ENCODE data around the gene EXOSC10.
"Not testable (repeated sequence)": the region's sequence is repeated elsewhere in the genome, so short reads cannot be mapped to it uniquely, and the experiment has no call there.

Gene EXOSC10

DNA sequence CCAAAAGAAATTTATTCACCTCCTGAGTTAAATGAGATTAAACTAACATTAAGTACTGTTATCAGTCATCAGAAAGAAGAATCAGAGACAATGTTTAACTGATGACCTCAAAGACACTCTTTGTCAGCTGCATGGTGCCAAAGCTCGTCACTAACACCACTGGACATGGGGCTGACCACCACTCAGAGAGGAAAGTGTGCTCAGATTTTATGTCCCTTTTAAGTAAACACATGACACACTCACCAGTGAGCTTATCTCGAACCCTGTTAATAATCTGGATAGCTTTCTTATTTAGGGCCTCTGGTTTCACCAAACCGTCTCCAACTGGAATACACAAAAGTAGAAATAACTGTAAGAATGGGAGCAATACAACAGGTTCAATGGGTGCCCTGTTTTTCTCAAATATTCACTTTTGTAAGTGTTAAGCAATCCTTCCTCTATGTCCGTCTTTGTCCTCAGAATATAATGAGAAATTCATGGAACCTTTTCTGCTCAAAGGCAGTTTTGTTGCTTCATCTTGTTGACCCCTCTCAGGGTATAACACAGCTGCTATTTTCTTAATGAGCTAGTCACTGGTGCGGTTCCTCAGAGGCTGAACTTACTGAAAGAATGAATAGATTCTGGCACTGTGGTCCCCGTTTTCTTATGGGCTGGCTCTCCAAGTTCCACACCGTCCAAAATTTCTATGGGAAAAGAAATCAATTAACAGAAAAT, 9.5 kb upstream of the EXOSC10 start:
- DNase-seq, result no peak

DNA sequence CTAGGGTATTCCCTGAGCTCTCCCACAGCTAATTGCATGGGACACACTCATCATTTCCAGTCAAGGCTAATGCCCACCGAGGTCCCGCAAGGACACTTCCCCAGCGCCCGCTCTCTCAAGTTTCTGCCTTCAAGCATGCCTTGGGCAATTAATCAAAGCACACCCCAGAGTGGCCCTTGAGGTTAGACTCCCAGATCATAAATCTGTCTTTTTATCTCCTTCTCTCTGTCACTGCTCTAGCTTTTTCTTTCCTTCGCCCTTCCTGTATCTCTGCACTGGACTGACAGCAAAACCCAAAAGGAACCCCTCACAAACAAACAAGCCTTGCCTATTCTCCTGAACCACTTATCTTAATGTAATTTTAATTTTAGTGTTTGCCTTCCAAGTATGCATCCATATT, 7.9 kb upstream of the EXOSC10 start:
- no peak for DNase-seq

DNA sequence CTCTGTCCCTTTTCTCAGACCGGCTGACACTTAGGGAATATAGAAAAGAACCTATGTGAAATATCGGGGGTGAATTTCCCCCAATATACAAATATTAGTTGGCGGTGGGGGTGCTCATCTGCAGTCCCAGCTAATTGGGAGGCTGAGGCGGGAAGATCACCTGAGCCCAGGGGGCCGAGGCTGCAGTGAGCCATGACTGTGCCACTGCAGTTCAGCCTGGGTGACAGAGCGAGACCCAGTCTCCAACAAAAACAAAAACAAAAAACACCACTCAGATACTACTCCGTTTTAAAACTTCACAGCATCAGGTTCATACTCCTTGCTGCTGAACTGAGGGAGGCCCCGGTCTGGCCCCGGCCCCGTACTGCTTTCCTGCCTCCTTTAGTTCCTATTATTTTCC, 5.9 kb upstream of the EXOSC10 start:
- DNase-seq, result no peak

DNA sequence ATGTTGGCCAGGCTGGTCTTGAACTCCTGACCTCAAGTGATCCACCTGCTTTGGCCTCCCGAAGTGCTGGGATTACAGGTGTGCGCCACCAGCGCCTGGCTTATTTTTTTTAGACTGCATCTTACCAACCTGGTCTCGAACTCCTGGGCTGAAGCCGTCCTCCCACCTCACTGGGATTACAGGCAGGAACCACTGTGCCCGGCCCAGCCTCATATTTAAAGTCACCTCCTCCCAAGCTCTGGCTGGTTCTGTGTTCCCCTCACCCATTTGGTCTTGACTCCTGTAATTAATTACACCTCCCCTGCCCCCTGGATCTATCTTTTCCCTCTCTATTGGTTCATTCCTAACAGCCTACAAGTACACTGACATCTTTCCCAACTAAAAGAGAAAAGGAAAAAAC, 1.7 kb upstream of the EXOSC10 start:
- no peak for DNase-seq

DNA sequence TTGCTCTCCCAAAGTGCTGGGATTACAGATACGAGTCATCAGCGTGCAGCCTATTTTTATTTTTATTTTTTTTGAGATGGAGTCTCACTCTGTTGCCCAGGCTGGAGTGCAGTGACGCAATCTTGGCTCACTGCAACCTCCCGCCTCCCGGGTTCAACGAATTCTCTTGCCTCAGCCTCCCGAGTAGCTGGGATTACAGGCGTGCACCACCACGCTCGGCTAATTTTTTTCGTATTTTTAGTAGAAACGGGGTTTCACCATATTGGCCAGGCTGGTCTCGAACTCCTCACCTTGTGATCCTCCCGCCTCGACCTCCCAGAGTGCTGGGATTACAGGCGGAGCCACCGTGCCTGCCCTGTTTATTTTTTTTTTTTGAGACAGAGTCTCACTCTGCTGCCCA, 1.1 kb upstream of the EXOSC10 start:
- not testable (repeated sequence) for DNase-seq

DNA sequence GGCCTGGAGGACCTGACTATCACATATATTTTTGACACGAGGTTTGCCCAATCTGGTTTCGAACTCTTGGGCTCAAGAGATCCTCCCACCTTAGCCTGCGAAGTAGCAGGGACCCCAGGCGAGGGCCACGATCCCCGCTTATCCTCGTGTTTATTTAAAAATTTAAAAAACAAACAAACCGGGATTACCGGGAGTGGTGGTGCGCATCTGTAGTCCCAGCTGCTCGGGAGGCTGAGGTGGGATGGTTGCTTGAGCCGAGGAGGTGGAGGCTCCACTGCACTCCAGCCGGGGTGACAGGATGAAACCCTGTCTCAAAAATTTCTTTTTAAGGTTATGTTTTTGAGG, 452 bp upstream of the EXOSC10 start:
- DNase-seq, result no peak

DNA sequence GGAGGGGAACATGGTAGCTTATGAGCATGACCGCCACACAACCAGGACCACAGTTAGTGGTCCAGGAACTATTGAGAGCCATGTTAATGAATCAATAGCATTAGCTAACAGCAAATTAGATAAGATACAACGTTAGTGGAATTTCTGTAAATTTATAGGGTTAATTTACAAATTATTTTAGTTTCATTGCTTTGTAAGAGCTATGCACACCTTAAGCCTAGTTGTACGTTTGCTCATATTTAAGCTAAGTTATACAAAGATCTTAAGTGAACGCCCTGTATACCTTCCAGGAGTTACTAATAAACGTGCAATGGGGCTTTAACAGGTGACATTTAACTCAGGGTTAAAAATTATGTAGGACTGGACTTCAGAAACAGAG, 749 bp downstream of the EXOSC10 start:
- no peak for DNase-seq

DNA sequence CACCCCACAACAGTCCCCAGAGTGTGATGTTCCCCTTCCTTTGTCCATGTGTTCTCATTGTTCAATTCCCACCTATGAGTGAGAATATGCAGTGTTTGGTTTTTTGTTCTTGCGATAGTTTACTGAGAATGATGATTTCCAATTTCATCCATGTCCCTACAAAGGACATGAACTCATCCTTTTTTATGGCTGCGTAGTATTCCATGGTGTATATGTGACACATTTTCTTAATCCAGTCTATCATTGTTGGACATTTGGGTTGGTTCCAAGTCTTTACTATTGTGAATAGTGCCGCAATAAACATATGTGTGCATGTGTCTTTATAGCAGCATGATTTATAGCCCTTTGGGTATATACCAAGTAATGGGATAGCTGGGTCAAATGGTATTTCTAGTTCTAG, 15.9 kb downstream of the EXOSC10 start:
- DNase-seq, result not testable (repeated sequence)

DNA sequence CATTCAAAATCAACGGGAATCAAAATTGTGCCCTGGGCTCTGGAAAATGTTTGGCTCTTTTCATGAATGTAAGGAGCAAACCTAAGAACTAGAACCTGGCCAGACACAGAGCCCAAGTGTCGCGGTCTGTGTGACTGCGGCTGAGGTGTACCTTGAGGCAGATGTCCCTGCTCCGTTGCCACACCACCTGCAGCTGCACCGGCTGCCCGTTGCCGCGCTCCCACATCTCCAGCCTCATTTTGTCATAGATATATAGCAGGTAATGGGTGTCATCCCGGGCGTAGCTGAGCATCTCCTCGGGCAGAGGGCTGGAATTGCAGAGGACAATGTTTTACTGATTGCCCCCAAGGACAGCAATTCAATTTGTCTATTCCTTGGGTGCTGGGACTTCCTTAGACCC, 18.7 kb downstream of the EXOSC10 start:
- DNase-seq, result no peak

DNA sequence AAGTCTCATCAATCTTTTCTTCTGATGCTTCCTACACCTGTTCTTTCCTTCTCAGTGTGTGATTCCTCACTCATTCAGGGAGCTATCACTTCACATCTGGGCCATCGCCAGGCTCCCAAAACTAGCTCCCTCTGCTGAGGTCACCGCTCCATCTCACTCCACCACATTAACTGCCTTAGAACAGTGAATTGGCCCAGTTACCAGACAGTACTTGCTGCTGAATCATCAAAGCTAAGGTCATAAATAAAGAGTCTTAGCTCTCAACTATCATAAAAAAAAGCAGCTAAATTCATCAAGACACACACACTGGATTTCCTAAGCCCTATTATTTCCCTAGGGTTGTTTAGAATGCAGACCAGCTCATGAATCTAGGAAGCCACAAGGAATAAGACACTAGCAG, 21.0 kb downstream of the EXOSC10 start:
- DNase-seq, result no peak

DNA sequence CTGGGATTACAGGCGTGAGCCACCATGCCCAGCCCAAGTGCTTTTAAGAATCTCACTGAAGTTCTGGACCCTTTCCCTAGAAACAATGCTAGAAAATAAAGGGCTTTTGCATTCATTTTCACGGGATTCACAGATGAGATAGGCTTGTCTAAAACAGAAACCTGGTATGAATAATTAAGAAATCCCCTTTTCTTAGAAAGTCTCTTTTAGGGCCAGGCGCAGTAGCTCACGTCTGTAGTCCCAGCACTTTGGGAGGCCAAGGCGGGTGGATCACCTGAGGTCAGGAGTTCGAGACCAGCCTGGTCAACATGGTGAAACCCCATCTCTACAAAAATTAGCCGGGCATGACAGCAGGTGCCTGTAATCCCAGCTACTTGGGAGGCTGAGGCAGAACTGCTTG, 26.3 kb downstream of the EXOSC10 start:
- not testable (repeated sequence) for DNase-seq

DNA sequence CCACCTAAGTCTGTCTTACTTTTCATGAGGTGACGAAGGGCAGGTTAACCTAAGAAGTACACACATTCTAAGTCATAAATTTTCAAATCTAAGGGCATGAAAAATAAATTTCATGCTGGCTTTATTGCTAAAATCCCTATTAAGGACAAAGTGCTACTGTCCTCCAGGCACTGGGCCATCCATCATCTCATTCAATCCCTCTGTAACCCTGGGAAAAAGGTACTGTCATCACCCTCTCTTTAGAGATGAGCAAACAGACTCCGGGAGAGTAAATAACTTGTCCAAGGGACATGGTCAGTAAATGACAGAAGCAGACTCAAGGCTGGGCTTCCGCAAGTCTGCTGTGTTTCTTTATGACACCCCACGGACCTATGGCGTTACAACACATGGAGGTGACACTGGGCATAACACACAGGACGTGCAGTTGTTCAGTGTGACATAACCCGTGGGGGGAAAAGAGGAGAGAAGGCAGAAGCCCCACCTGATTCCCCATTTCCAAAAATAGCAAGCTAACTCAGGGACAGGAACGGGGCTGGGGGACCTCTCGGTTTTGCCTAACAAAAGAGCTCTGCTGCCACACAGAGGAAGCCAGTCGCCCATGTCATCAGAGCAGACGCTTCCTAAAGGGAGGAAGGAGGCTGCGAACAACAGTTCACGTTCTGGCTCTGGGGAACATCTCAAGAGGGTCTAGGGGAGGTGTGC, 27.3 kb downstream of the EXOSC10 start:
- no peak for DNase-seq

DNA sequence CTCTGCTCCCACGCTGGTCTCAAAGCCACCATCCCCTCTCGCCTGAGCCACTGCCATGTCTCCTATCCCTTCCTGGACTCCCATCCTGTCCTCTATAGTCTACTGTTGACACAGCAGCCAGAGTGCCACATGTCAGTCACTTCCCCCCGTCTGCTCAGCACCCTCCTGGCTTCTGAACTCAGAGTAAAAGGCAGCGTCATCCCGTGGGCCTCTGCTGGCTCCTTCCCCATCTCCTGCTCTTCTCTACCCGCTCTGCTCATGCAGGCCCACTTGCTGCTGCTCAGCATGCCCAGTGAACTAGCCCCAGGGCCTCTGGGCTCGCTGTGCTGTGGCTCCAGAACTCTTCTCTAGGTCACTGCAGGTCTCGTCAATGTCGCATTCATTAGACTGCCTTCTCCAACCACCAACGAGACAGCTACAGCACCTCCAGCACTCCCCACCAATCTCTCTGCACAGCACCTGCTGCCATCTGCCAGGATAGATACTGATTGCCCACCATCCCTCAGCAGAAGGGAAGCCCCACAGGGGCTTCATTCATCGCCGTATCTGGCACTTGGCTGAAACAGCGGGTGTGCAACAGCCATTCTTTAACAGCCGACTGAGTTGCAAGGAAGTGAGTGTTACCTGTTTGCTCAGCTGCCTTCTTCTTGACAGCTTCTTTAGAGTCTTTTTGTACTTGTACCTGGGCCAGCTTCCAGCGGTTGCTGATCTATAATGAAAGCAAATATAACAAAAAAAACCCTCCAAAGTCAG, 28.0 kb downstream of the EXOSC10 start:
- no peak for DNase-seq

DNA sequence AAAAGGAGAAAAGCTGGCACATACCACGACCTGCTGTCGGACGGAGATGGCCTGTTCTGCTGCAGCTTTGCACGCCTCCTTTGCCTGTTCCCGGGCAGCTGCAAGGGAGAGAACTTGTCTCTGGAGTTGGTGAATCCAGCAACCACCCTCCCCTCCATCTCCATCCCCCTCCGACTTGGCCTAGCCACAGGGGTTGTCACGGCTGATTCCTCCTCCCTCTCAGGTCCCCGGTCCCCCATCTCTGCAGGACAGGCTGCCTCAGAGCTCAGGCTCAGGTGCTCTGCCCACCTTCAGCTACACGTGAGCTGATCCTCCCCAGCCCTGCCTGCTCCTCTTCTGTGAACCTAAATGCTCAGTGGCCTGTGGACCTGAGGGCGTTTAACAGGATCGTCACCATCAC, 28.8 kb downstream of the EXOSC10 start:
- no peak for DNase-seq

DNA sequence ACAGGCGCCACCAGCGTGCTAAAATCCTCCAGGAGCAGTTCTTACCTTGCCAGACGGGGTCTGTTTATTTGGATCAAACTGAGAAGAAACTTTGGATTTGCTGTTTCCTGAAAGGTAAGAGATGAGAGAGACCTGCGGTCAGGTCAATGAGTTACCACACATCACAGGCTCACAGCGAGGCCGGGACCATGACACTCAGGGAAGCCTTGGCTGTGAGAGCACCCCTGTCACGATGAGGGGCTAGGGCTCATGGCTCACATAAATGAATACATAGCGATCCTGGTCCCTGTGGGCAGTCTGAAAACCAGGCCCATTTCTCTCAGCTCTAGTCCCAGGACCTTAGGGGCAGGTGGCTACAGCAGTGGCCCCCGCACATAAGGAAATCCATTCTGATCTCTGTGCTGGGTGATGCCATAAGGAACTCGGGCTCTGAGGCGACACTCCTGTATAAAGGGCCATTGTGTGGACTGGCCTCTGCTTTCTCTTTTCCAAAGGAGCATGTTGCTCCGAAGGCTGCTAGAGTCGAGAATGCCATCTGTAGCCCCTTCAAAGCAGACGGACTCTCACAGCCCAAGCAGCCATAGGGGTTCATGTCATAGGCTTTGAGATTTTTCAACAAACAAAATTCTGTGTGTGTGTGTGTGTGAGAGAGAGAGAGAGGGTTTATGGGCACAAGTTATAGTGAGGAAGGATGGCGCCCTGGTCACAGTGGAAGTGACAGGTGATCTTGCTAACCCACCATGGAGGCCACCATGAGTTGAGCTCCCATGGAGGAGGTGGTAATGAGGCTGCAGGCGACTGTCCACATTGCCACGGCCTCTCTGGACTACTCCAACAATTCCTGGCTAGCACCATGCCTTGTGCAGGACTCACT, 30.8 kb downstream of the EXOSC10 start:
- no peak for DNase-seq

DNA sequence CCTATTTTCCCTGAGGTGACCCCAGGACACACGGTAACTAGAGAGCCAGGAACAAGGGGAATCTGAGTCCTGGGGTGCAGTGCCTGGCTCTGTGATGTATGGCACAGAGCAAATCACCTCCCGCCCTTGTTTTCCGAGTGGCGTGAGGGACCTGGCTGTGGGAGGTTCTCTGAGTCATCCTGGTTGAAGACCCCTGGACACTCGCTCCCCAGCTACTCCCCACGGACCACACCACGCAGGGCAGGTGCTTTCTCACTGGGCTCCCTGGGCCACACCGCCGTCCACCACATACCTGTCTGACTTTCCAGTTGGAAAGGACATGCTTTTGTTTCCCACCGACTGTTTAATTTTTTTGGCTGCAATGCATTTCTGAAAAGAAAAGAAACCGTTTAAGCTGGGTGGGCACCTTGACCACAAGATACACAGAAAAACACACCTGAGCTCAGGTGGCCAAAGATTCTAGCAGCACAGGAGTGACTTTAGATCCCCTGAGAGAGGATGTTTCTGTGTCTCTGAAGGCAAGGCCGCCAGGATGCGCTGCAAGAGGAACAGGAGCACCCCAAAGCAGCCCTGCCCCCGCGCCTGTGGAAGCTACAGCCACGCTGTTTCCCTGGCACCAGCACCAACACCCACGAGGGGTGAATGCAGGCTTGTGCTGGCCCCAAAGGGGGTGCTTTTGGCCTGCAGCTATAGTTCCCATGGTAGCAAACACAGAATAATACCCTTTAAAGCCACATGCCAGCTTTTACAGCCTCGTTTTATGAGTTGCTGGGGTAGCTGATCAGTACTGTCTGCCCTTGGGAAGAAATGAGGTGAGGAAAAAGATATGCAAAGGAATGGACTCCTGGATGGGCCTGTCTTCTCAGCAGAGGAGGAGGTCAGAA, 31.7 kb downstream of the EXOSC10 start:
- no peak for DNase-seq

DNA sequence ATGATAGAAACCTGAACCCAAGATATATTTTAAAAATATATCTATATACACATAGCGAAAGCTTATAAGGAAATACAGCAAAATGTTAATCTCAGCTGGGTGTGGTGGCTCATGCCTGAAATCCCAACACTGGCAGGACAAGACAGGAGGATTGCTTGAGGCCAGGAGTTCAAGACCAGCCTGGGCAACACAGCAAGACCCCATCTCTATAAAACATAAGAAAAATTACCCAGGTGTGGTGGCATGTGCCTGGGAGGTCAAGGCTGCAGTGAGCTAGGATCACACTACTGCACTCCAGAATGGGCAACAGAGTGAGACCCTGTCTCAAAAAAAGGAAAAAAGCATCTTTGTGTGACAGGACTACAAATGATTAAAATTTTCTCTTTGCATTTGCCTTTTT, 33.9 kb downstream of the EXOSC10 start:
- no peak for DNase-seq

DNA sequence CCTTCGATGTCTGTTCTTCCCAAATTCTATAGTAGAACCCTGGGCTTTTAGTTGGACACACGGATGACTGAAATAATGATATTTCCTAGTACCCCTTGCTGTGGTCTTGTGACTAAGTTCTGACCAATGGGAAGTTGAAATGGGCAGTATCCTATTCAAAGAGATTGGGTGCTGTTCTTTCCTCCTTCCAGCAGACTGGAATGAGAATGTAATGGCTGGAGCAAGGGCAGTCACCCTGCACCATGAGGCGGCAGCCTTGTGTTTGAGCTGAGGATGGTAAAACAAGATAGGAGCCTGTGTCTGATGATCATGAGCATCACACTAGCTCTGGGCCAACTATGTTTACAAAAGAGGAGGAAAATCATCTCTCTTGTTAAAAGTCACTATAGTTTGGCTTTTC, 34.7 kb downstream of the EXOSC10 start:
- DNase-seq, result no peak

DNA sequence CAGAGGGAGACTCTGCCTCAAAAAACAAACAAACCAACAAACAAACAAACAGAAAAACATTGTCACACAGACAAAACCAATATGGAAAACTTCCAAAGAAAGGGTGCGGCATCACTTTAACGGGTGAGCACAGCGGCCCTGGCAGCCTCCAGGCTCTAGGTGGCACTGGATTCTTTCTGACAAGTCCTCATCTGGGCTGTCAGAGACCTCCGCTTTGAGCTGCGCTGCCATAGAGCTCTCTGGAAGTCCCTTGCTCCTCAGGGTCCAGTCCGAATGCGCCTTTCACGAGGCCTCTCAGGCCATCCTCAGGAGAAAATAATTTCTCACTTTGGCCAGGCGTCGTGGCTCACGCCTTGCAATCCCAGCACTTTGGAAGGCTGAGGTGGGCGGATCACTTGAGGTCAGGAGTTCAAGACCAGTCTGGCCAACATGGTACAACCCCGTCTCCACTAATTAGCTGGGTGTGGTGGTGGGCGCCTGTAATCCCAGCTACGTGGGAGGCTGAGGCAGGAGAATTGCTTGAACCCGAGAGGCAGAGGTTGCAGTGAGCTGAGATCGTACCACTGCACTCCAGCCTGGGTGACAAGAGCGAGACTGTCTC, 35.6 kb downstream of the EXOSC10 start:
- not testable (repeated sequence) for DNase-seq

DNA sequence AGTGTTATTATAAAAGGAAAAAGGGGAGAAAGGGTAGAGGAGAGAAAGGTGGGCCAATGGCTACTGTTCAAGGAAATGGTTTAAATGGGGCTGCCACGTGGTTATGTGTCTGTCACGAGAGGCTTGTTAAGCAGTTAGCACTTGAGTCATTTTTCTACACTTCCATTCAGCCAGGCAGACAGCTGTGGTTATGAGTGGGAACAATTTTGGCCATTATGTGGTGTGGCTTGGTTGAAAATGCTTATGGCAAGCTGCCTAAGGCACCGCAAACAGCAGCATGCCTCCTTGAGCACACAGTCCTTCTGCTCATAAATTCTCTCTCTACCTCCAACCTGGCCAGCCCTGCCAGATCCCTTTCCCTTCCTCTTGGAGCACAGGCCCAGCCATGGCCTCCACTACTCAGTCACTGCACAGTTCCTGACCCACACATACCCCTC, 36.7 kb downstream of the EXOSC10 start:
- DNase-seq, result no peak

DNA sequence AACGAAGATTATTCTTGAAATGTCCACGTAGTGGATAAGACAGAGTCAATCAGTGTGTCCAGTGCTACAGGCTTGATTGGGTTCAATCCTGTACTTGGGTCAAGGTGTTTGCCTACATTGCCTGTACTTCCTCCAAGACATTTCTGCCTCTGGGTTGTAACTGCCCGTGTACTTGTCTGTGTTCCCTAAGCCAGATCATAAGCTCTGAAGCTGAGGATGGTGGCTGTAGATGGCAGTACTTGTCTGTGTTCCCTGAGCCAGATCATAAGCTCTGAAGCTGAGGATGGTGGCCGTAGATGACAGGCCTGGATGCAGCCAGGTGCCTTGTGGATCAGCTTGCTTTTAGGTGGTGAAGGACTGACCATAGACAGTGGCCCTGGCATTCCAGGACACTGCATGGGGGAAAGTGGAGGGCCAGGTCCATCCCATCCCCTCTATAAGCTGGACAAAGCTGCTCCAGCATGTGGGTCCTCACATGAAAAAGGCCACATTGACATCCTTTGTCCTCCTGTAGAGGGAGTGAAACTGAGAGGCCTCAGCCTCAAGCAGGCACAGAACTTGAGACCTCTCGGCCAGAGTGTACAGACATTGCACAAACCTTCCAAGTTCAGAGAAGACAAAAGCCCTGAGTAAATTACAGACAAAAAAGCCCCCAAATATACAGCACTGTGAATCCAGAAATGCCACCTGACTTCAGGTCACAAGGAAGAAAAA, 37.9 kb downstream of the EXOSC10 start:
- no peak for DNase-seq
